K562 (cell line): ENCODE results near the gene RBM12. TPM values are rescaled to one million over a fixed set of nuclear protein-coding genes. Genes with fewer than 3 reads are reported as not detected.

Source experiments
- ATAC-seq: fragments of 200-7000 bp; cut with Tn5 transposase; 3 replicates; pipeline ENCODE4 v1.9.1; 2020; ENCODE audit warnings: moderate library complexity
- BruUV-seq: library from RNA; stranded (reverse); fragments of 400-500 nt; replicated peaks from 2 replicates; lab custom pipeline; 2021; lab: Mats Ljungman, UMichigan
- CTCF ChIA-PET: fragments of 300-600 bp; formaldehyde crosslinking; extraction: SDS; loops from one replicate; lab custom pipeline; 2021; ENCODE audit warnings: low intra/inter-chr PET ratio; lab: Yijun Ruan, JAX
- POLR2A ChIA-PET: fragments of 300-600, 350-650 bp; sonication (Branson Sonifier 250); formaldehyde crosslinking; extraction: SDS; loops from one replicate; lab custom pipeline; 2021; ENCODE audit warnings: antibody characterized with exemption, inconsistent platforms; lab: Yijun Ruan, JAX
- DNase-seq, 4 experiments: peaks; one replicate each; pipeline versions ENCODE4 v3.0.0 to v3.0.0-alpha.2; 2011 to 2018; ENCODE audit warnings: low spot score in 3 of 4, mixed read lengths in 3 of 4; ENCODE audit errors: extremely low read depth in 1 of 4
- FAIRE-seq: peaks from 2 replicates; lab custom pipeline; 2011; peaks lifted over from hg19 to GRCh38; lab: Jason Lieb, UNC
- H2AFZ ChIP-seq: 2 replicates; pipeline ENCODE4 v1.6.0; 2011; ENCODE audit warnings: low read depth, low read length, control low read depth, inconsistent platforms
- H3K27ac ChIP-seq: fragments of 200-600 bp; 3 replicates; pipeline ENCODE4 v1.8.0; 2011; ENCODE audit warnings: low read depth, mild to moderate bottlenecking, control low read depth, inconsistent platforms, low read length, moderate library complexity, mixed read lengths; ENCODE audit errors: extremely low read depth
- H3K27me3 ChIP-seq, 2 experiments: fragments of 300-600 bp in 1 of 2; 2 replicates in 1 of 2; 3 replicates in 1 of 2; pipeline versions ENCODE4 v1.6.0 to v1.8.0; 2011; ENCODE audit warnings: inconsistent platforms in 2 of 2, low read length in 2 of 2, mild to moderate bottlenecking in 1 of 2, mixed read lengths in 1 of 2, moderate library complexity in 1 of 2; ENCODE audit not compliant: control insufficient read depth in 2 of 2, insufficient read depth in 2 of 2
- H3K36me3 ChIP-seq: fragments of 300-600 bp; 3 replicates; pipeline ENCODE4 v1.8.0; 2011; ENCODE audit warnings: mild to moderate bottlenecking, low read length, inconsistent platforms; ENCODE audit not compliant: control insufficient read depth, insufficient read depth
- H3K4me1 ChIP-seq, 2 experiments: fragments of 200-600 bp in 1 of 2; replicated peaks in 1 of 2; 2 replicates in 1 of 2; 3 replicates in 1 of 2; pipeline versions ENCODE4 v1.5.1 to v1.8.0; 2011; ENCODE audit warnings: inconsistent platforms in 2 of 2, low read length in 2 of 2, mild to moderate bottlenecking in 1 of 2, mixed read lengths in 1 of 2, moderate library complexity in 1 of 2; ENCODE audit not compliant: control insufficient read depth in 2 of 2, insufficient read depth in 2 of 2
- H3K4me2 ChIP-seq: 2 replicates; pipeline ENCODE4 v1.6.1; 2011; ENCODE audit warnings: low read length, control low read depth, inconsistent platforms, mixed read lengths; ENCODE audit not compliant: insufficient read depth
- H3K4me3 ChIP-seq: fragments of 200-600 bp; sonication (generic), shearing (Covaris generic); 2 replicates; pipeline ENCODE4 v1.5.1; 2016; ENCODE audit warnings: control low read depth, inconsistent platforms
- H3K79me2 ChIP-seq: fragments of 200-600 bp; 3 replicates; pipeline ENCODE4 v1.8.0; 2011; ENCODE audit warnings: low read length, inconsistent platforms; ENCODE audit not compliant: control insufficient read depth, insufficient read depth
- H3K9ac ChIP-seq, 2 experiments: 2 replicates each; pipeline versions ENCODE4 v1.6.0 to v1.6.1; 2011; ENCODE audit warnings: low read depth in 2 of 2, low read length in 2 of 2, control low read depth in 1 of 2, inconsistent platforms in 1 of 2, mild to moderate bottlenecking in 1 of 2, mixed read lengths in 1 of 2; ENCODE audit not compliant: insufficient read depth in 1 of 2
- H3K9me1 ChIP-seq: one replicate; pipeline ENCODE4 v1.6.0; 2011; ENCODE audit warnings: inconsistent platforms, mild to moderate bottlenecking, low read length, moderate library complexity; ENCODE audit not compliant: control insufficient read depth, insufficient read depth
- H3K9me3 ChIP-seq: replicated peaks from 2 replicates; pipeline ENCODE4 v1.5.1; 2011; ENCODE audit warnings: low read depth, low read length, inconsistent platforms; ENCODE audit not compliant: control insufficient read depth, insufficient read depth
- H4K20me1 ChIP-seq: replicated peaks from 2 replicates; pipeline ENCODE4 v1.6.1; 2011; ENCODE audit warnings: low read length, inconsistent platforms, mixed read lengths; ENCODE audit not compliant: control insufficient read depth, insufficient read depth
- CBX1 ChIP-seq: sonication (generic); IDR thresholded peaks from 2 replicates; pipeline ENCODE4 v1.6.1; 2016; ENCODE audit warnings: antibody characterized with exemption, low read depth, mild to moderate bottlenecking
- FOXJ3 ChIP-seq: sonication (generic); formaldehyde crosslinking; IDR thresholded peaks from 2 replicates; pipeline ENCODE4 v1.4.0; 2020; ENCODE audit warnings: mild to moderate bottlenecking, missing genetic modification reagents
- GTF2A2 ChIP-seq: IDR thresholded peaks from 2 replicates; pipeline ENCODE4 v1.6.1; 2016; ENCODE audit warnings: mild to moderate bottlenecking, missing genetic modification characterization, missing compliant biosample characterization
- ILK ChIP-seq: fragments of 450-650 bp; IDR thresholded peaks from 2 replicates; pipeline ENCODE4 v1.6.1; 2016; ENCODE audit warnings: missing genetic modification characterization, low read depth, mild to moderate bottlenecking, missing compliant biosample characterization, moderate library complexity, borderline replicate concordance
- KAT2B ChIP-seq: IDR thresholded peaks from one replicate; pipeline ENCODE4 v1.6.1; 2012; ENCODE audit warnings: low read depth, mild to moderate bottlenecking, control low read depth, inconsistent platforms, low read length, moderate library complexity
- KHSRP ChIP-seq: fragments of 450-650 bp; IDR thresholded peaks from 2 replicates; pipeline ENCODE4 v1.6.1; 2017
- NONO ChIP-seq, 2 experiments: fragments of 200-400 bp in 1 of 2; fragments of 450-650 bp in 1 of 2; formaldehyde crosslinking in 1 of 2; IDR thresholded peaks; 2 replicates each; pipeline ENCODE4 v1.6.1; 2017; ENCODE audit warnings: low read depth in 2 of 2, mild to moderate bottlenecking in 2 of 2, moderate library complexity in 2 of 2, low read length in 1 of 2
- POLR2A ChIP-seq: fragments of 450-650 bp; conservative IDR thresholded peaks from 2 replicates; pipeline ENCODE4 v1.6.1; 2016
- POLR2B ChIP-seq: fragments of 450-650 bp; IDR thresholded peaks from 2 replicates; pipeline ENCODE4 v1.6.1; 2018; ENCODE audit warnings: low read depth; ENCODE audit not compliant: partially characterized antibody
- SIN3A ChIP-seq, 2 experiments: fragments of 150-350 bp in 1 of 2; IDR thresholded peaks; 2 replicates each; pipeline ENCODE4 v1.6.1; 2011 to 2016; ENCODE audit warnings: borderline replicate concordance in 2 of 2, low read depth in 2 of 2, low read length in 2 of 2, mild to moderate bottlenecking in 2 of 2, moderate library complexity in 2 of 2; ENCODE audit not compliant: control insufficient read depth in 1 of 2
- SUPT5H ChIP-seq: fragments of 450-650 bp; IDR thresholded peaks from 2 replicates; pipeline ENCODE4 v1.6.1; 2016
- TRIM28 ChIP-seq: fragments of 450-650 bp; IDR thresholded peaks from 2 replicates; pipeline ENCODE4 v1.6.1; 2017
- ZNF274 ChIP-seq: IDR thresholded peaks from 2 replicates; pipeline ENCODE4 v1.6.1; 2011; ENCODE audit warnings: low read depth, mild to moderate bottlenecking, low read length, moderate library complexity, borderline replicate concordance
- WGBS: fragments of 100-300 bp; shearing (Covaris generic); methylation state at CpG from one replicate; pipeline ENCODE4 v1.1.6; 2016; ENCODE audit warnings: low coverage, mixed read lengths; ENCODE audit not compliant: insufficient coverage; ENCODE audit errors: missing lambda C conversion rate; 5-methylcytosine and 5-hydroxymethylcytosine counted together
- in situ Hi-C: fragments of 300-500 bp; cut with MboI; formaldehyde crosslinking; loops from 4 replicates; pipeline ENCODE4 v1.15.0; 2018; ENCODE audit warnings: inconsistent platforms, mixed read lengths
- intact Hi-C: fragments of 100-400 bp; cut with micrococcal nuclease; formaldehyde crosslinking; loops from 2 replicates; pipeline ENCODE4 v1.14.2; 2022
- polyA plus RNA-seq, 8 experiments: library from polyadenylated mRNA; depleted of rRNA in 4 of 8; stranded (reverse) in 5 of 8; unstranded in 3 of 8; fragments of >200 nt; fragmentation: Nextera tagmentation in 2 of 8; fragmentation: Illumina TruSeq in 1 of 8; extraction: Ambion mirVana in 2 of 8; extraction: Trizol in 1 of 8; gene quantifications; 2 replicates each; pipeline versions ENCODE4 v1.2.1 to v1.2.3, GENCODE V29; 2011 to 2014; ENCODE audit warnings: inconsistent platforms in 1 of 8, missing spikeins in 1 of 8
- total RNA-seq, 7 experiments: library from RNA; depleted of rRNA in 6 of 7; stranded (reverse); fragments of >200 nt in 6 of 7; fragmentation: Illumina TruSeq in 2 of 7; extraction: Trizol in 2 of 7; gene quantifications; 2 replicates each; pipeline versions ENCODE4 v1.2.1 to v1.2.3, GENCODE V29; 2011 to 2021; ENCODE audit warnings: low replicate concordance in 1 of 7
- TF ChIP-seq, protein P1 (sequence below): sonication (generic); formaldehyde crosslinking; IDR thresholded peaks from 2 replicates; pipeline ENCODE4 v1.8.0; 2022; ENCODE audit warnings: mild to moderate bottlenecking, missing genetic modification reagents, borderline replicate concordance
- TF ChIP-seq, protein P2 (sequence below): IDR thresholded peaks from 2 replicates; pipeline ENCODE4 v1.6.1; 2014; ENCODE audit warnings: antibody characterized with exemption

RBM12 gene
- total and polyA plus RNA-seq, 9 of the 15 experiments (the other 6 are each of a cell fraction or from before 2014, with no cell fraction given): 5.0 to 162 (median 73.3) TPM

DNA sequence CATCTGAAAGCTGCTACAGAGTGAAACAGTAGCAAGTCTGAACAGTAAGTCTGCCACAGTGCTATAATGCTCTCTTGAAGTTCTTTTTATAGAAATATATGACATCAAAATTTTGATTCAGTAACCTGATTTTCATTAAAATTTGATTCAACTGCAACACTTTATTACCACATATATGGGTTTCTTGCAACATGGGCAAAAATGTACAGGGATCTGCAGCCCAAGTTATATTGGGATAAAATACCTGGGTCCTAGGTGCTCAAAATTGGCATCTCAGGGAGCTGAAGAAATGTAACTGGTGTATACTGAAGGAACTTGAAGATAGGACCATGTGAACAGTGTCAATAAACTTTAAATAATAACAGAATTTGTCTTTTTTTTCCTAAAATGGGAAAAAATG lies 45.3 kb upstream of the RBM12 start (continued):
- TF ChIP-seq, protein P1, sequence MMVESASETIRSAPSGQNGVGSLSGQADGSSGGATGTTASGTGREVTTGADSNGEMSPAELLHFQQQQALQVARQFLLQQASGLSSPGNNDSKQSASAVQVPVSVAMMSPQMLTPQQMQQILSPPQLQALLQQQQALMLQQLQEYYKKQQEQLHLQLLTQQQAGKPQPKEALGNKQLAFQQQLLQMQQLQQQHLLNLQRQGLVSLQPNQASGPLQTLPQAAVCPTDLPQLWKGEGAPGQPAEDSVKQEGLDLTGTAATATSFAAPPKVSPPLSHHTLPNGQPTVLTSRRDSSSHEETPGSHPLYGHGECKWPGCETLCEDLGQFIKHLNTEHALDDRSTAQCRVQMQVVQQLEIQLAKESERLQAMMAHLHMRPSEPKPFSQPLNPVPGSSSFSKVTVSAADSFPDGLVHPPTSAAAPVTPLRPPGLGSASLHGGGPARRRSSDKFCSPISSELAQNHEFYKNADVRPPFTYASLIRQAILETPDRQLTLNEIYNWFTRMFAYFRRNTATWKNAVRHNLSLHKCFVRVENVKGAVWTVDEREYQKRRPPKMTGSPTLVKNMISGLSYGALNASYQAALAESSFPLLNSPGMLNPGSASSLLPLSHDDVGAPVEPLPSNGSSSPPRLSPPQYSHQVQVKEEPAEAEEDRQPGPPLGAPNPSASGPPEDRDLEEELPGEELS: no peak
- TF ChIP-seq TRIM28 (no peak), CBX1 (no peak), SIN3A (IDR thresholded peaks at IDR 0.05; ENCODE audit: borderline replicate concordance in 2 of 2, control insufficient read depth in 1 of 2, low read depth in 2 of 2, low read length in 2 of 2) (no peak), KHSRP (no peak), KAT2B (no peak)

DNA sequence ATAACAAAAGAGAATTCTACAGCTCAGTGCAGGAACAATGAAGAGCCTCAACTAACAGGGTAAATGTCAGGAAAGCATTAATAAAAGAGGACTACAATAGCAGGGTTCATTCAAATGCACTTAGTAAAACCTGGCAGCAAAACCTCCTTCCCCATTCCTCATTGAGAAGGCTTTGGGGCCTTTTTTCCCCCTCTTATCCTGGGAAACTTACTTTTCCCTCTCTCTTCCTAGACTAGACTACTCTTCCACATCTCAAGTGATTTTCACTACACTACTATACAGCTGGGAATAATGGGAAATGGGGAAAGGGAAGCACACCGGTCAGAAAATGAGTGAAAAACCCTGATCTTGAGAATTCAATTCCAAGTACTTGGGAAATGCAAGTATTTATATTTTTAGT lies 44.6 kb upstream of the RBM12 start:
- FAIRE-seq: no peak

More for the DNA sequence above, 44.6 kb upstream of the RBM12 start:
- Histone ChIP-seq H4K20me1 (no peaks in the 10 kb centered on the region; the same call in 1 of the 2 replicates), H3K9me3 (no peaks in the 10 kb centered on the region), H2AFZ (no peak overlapping the region), H3K27me3 (no peaks in the 10 kb centered on the region), H3K4me3 (no peak overlapping the region), H3K9me1 (no peaks in the 10 kb centered on the region), H3K36me3 (peaks cover 97% of the 10 kb centered on the region), H3K79me2 (peaks cover 53% of the 10 kb centered on the region), H3K9ac (no peak overlapping the region), H3K27ac (no peak overlapping the region), H3K4me1 (no peaks in the 10 kb centered on the region), H3K4me2 (no peak overlapping the region)
- ChIA-PET POLR2A (interaction anchor here (1.2 to 12.6 kb wide), 2 partner anchors 8 to 11 kb away, joined by 5 to 102 read pairs; no protein-coding TSS in a partner anchor), CTCF (no interaction called here)
- in situ Hi-C loops: no loop called here
- no peak; the same call in 2 of the 3 replicates for ATAC-seq
- BruUV-seq: no TSS peak
- no CpG with 5 or more reads among the region's 1 CpG for WGBS
- TF ChIP-seq SUPT5H (peak; percentile 50), NONO (IDR thresholded peaks at IDR 0.05; ENCODE audit: low read depth in 2 of 2, low read length in 1 of 2) (peak in 1 of 2 experiments; percentile 8; a peak in 1 of 4 replicates), ZNF274 (no peak), POLR2A (peak; percentile 42), POLR2B (peak; percentile 54), GTF2A2 (tag) (no peak), FOXJ3 (CRISPR knock-in tag) (no peak), ILK (tag) (no peak)
- TF ChIP-seq, protein P2, sequence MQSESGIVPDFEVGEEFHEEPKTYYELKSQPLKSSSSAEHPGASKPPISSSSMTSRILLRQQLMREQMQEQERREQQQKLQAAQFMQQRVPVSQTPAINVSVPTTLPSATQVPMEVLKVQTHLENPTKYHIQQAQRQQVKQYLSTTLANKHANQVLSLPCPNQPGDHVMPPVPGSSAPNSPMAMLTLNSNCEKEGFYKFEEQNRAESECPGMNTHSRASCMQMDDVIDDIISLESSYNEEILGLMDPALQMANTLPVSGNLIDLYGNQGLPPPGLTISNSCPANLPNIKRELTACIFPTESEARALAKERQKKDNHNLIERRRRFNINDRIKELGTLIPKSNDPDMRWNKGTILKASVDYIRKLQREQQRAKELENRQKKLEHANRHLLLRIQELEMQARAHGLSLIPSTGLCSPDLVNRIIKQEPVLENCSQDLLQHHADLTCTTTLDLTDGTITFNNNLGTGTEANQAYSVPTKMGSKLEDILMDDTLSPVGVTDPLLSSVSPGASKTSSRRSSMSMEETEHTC: no peak
- intact Hi-C loops: no loop called here
- no peak for DNase-seq
